ENCODE measurements around the gene PTPRM.

The PTPRM gene

GRCh38 chr18:8400825-8401224 lies 833.7 kb downstream of the PTPRM start:
- no peak for TF ChIP-seq PPARA (CRISPR knock-in tag; IDR thresholded peaks at IDR 0.05; ENCODE audit: borderline replicate concordance)
- no peak for ATAC-seq

- ATAC-seq: no peak
- TF ChIP-seq POU6F1 (CRISPR knock-in tag; IDR thresholded peaks at IDR 0.05; ENCODE audit: borderline replicate concordance, low read depth) (no peak), CSDC2 (CRISPR knock-in tag; IDR thresholded peaks at IDR 0.05) (no peak), ZFP30 (CRISPR knock-in tag; IDR thresholded peaks at IDR 0.05) (no peak), ZNF565 (CRISPR knock-in tag; conservative IDR thresholded peaks at IDR 0.05; ENCODE audit: low read depth) (no peak), ISL1 (CRISPR knock-in tag; IDR thresholded peaks at IDR 0.05) (no peak), PATZ1 (CRISPR knock-in tag; IDR thresholded peaks at IDR 0.05; ENCODE audit: borderline replicate concordance) (no peak), ZFP3 (CRISPR knock-in tag; IDR thresholded peaks at IDR 0.05) (no peak), RARB (CRISPR knock-in tag; IDR thresholded peaks at IDR 0.05) (no peak), PPARA (CRISPR knock-in tag; IDR thresholded peaks at IDR 0.05; ENCODE audit: borderline replicate concordance) (no peak), GLIS3 (CRISPR knock-in tag; IDR thresholded peaks at IDR 0.05) (no peak), TOX (CRISPR knock-in tag; IDR thresholded peaks at IDR 0.05; ENCODE audit: borderline replicate concordance) (no peak)
Observed at GRCh38 chr18:8401606-8402005, 834.5 kb downstream of the PTPRM start.

GRCh38 chr18:8402237-8402636 lies 835.1 kb downstream of the PTPRM start:
- no peak for TF ChIP-seq PPARA (CRISPR knock-in tag; IDR thresholded peaks at IDR 0.05; ENCODE audit: borderline replicate concordance)
- no peak for TF ChIP-seq TCF4 (CRISPR knock-in tag; IDR thresholded peaks at IDR 0.05; ENCODE audit: borderline replicate concordance)
- no peak for TF ChIP-seq GLIS3 (CRISPR knock-in tag; IDR thresholded peaks at IDR 0.05)
- TF ChIP-seq POU6F1 (CRISPR knock-in tag; IDR thresholded peaks at IDR 0.05; ENCODE audit: borderline replicate concordance, low read depth): no peak
- TF ChIP-seq SNAI2 (CRISPR knock-in tag; IDR thresholded peaks at IDR 0.05): no peak
- ATAC-seq: no peak

- no peak for TF ChIP-seq TOX (CRISPR knock-in tag; IDR thresholded peaks at IDR 0.05; ENCODE audit: borderline replicate concordance)
- TF ChIP-seq RARB (CRISPR knock-in tag; IDR thresholded peaks at IDR 0.05): no peak
- no peak for TF ChIP-seq ESRRG (CRISPR knock-in tag; IDR thresholded peaks at IDR 0.05)
- no peak for TF ChIP-seq TSHZ2 (CRISPR knock-in tag; IDR thresholded peaks at IDR 0.05)
- no peak for TF ChIP-seq CSRNP3 (CRISPR knock-in tag; IDR thresholded peaks at IDR 0.05)
- TF ChIP-seq ZFP3 (CRISPR knock-in tag; IDR thresholded peaks at IDR 0.05): no peak
- no peak for TF ChIP-seq ZFP30 (CRISPR knock-in tag; IDR thresholded peaks at IDR 0.05)
- no peak for TF ChIP-seq CSDC2 (CRISPR knock-in tag; IDR thresholded peaks at IDR 0.05)
- no peak for TF ChIP-seq SNAI2 (CRISPR knock-in tag; IDR thresholded peaks at IDR 0.05)
- no peak for TF ChIP-seq OSR1 (CRISPR knock-in tag; IDR thresholded peaks at IDR 0.05)
- no peak for TF ChIP-seq ZNF565 (CRISPR knock-in tag; conservative IDR thresholded peaks at IDR 0.05; ENCODE audit: low read depth)
- no peak for TF ChIP-seq PATZ1 (CRISPR knock-in tag; IDR thresholded peaks at IDR 0.05; ENCODE audit: borderline replicate concordance)
- ATAC-seq: no peak
Observed at GRCh38 chr18:8403713-8404112, 836.6 kb downstream of the PTPRM start.

All from SK-N-SH treated with all-trans-retinoic acid at 6 μM for 48 hours (cell line).